ENCODE data around the gene ADIPOR2. TPM values are rescaled to one million over a fixed set of nuclear protein-coding genes. Genes with fewer than 3 reads are reported as not detected.

ADIPOR2 gene
- total and polyA plus RNA-seq, 2 of the 4 experiments (the other 2 are of a cell fraction) = 20.0 to 24.9 TPM

DNA sequence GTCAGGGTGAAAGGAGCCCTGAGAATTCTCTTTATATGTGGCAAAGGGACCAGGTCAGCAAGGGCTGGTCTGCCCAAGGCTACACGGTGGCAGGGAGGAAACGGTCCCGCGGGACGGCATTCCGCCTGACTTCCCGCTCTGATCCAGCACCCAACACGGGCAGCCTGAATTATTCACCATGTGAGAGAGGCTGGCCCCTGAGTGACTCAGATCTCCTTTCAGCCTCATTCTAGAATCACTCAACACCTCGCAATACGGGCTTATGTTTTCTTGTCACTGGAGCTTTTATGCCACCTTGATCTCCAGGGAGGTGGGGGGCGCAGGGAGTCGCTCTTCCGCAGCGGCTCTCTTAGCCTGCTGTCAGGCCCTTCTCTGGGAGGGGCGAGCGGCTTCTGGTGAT lies 138.0 kb downstream of the ADIPOR2 start:
- Histone ChIP-seq H4K5ac (ENCODE audit: low read depth, low read length) (no peak overlapping the region), H2BK20ac (ENCODE audit: low read depth, low read length) (no peak overlapping the region), H4K8ac (ENCODE audit: low read depth in 2 of 2, low read length in 2 of 2) (no peak overlapping the region), H2BK5ac (ENCODE audit: low read depth, low read length, poor library complexity, severe bottlenecking) (no peak overlapping the region), H2BK15ac (ENCODE audit: low read depth, low read length) (no peak overlapping the region), H3K4me3 (ENCODE audit: insufficient read depth, low read depth, low read length) (no peak overlapping the region), H4K20me1 (ENCODE audit: insufficient read depth, low read length) (no peaks in the 10 kb centered on the region; the same call in 1 of the 2 replicates), H3K4me1 (ENCODE audit: control insufficient read depth, insufficient read depth, low read length) (no peaks in the 10 kb centered on the region), H2AFZ (replicated peaks; ENCODE audit: low read length, poor library complexity) (no peak overlapping the region), H3K18ac (ENCODE audit: low read depth, low read length) (no peak overlapping the region), H3K4ac (ENCODE audit: low read depth, low read length) (no peak overlapping the region), H2BK120ac (ENCODE audit: low read depth, low read length) (no peak overlapping the region), H3K9ac (ENCODE audit: low read depth, low read length) (no peak overlapping the region), H3K79me1 (ENCODE audit: low read depth in 1 of 2, low read length in 2 of 2) (no peaks in the 10 kb centered on the region), H3K4me2 (ENCODE audit: low read depth, low read length) (no peak overlapping the region), H3K9me3 (ENCODE audit: control insufficient read depth, insufficient read depth, low read length) (no peaks in the 10 kb centered on the region), H3K23ac (ENCODE audit: low read depth, low read length) (no peak overlapping the region), H2AK5ac (ENCODE audit: low read depth, low read length) (no peak overlapping the region), H2AK9ac (replicated peaks; ENCODE audit: low read depth, low read length, poor library complexity) (no peak overlapping the region), H3K9me1 (ENCODE audit: insufficient read depth, low read length) (no peaks in the 10 kb centered on the region), H4K91ac (ENCODE audit: insufficient read depth, low read depth, low read length) (no peak overlapping the region), H3K14ac (replicated peaks; ENCODE audit: low read depth, low read length) (no peak overlapping the region), H3K56ac (ENCODE audit: extremely low read depth, insufficient read depth, low read length) (no peak overlapping the region), H3K27ac (ENCODE audit: insufficient read depth, low read length) (no peak overlapping the region), H3K36me3 (ENCODE audit: control insufficient read depth, insufficient read depth, low read length) (no peaks in the 10 kb centered on the region), H3K27me3 (ENCODE audit: control insufficient read depth, insufficient read depth, low read length) (peaks cover 65% of the 10 kb centered on the region)
- BruUV-seq (replicated peaks) = no TSS peak
- CTCF ChIA-PET = interaction anchor here (0.5 to 0.7 kb wide), 2 partner anchors 632 to 914 kb away, joined by 3 read pairs; no protein-coding TSS in a partner anchor
- intact Hi-C loops (cut with micrococcal nuclease) (no loop called here), in situ Hi-C loops (cut with MboI; ENCODE audit: low sequenced_read_pairs) (no loop called here), dilution Hi-C loops (cut with HindIII; ENCODE audit: low sequenced_read_pairs, unreplicated experiment) (no loop called here)
- ATAC-seq (ENCODE audit: low read depth) = no peak
- TF ChIP-seq SMC3 (IDR thresholded peaks at IDR 0.05; ENCODE audit: low read depth, low read length) (no peak), USF2 (IDR thresholded peaks at IDR 0.05; ENCODE audit: low read depth, low read length) (no peak), CEBPB (IDR thresholded peaks at IDR 0.05; ENCODE audit: low read depth, low read length) (no peak), NFE2L2 (IDR thresholded peaks at IDR 0.05; ENCODE audit: low read depth, low read length) (no peak), POLR2A (IDR thresholded peaks at IDR 0.05; ENCODE audit: low read depth, low read length) (no peak), RFX5 (IDR thresholded peaks at IDR 0.05; ENCODE audit: low read depth, low read length) (no peak), RCOR1 (IDR thresholded peaks at IDR 0.05; ENCODE audit: insufficient replicate concordance, low read length) (no peak), MAFK (IDR thresholded peaks at IDR 0.05; ENCODE audit: low read depth, low read length) (no peak), RAD21 (IDR thresholded peaks at IDR 0.05; ENCODE audit: low read length) (no peak), MAZ (IDR thresholded peaks at IDR 0.05; ENCODE audit: borderline replicate concordance, low read depth, low read length) (no peak), MXI1 (IDR thresholded peaks at IDR 0.05; ENCODE audit: borderline replicate concordance, low read depth, low read length) (no peak), CHD1 (IDR thresholded peaks at IDR 0.05; ENCODE audit: low read depth, low read length) (no peak), FOS (IDR thresholded peaks at IDR 0.05; ENCODE audit: low read depth, low read length) (no peak), BHLHE40 (IDR thresholded peaks at IDR 0.05; ENCODE audit: low read depth, low read length) (no peak)
- TF ChIP-seq, protein P1, sequence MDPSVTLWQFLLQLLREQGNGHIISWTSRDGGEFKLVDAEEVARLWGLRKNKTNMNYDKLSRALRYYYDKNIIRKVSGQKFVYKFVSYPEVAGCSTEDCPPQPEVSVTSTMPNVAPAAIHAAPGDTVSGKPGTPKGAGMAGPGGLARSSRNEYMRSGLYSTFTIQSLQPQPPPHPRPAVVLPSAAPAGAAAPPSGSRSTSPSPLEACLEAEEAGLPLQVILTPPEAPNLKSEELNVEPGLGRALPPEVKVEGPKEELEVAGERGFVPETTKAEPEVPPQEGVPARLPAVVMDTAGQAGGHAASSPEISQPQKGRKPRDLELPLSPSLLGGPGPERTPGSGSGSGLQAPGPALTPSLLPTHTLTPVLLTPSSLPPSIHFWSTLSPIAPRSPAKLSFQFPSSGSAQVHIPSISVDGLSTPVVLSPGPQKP (IDR thresholded peaks at IDR 0.05; ENCODE audit: borderline replicate concordance, low read depth, low read length) = no peak
- TF ChIP-seq, protein P2, sequence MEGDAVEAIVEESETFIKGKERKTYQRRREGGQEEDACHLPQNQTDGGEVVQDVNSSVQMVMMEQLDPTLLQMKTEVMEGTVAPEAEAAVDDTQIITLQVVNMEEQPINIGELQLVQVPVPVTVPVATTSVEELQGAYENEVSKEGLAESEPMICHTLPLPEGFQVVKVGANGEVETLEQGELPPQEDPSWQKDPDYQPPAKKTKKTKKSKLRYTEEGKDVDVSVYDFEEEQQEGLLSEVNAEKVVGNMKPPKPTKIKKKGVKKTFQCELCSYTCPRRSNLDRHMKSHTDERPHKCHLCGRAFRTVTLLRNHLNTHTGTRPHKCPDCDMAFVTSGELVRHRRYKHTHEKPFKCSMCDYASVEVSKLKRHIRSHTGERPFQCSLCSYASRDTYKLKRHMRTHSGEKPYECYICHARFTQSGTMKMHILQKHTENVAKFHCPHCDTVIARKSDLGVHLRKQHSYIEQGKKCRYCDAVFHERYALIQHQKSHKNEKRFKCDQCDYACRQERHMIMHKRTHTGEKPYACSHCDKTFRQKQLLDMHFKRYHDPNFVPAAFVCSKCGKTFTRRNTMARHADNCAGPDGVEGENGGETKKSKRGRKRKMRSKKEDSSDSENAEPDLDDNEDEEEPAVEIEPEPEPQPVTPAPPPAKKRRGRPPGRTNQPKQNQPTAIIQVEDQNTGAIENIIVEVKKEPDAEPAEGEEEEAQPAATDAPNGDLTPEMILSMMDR (conservative IDR thresholded peaks at IDR 0.05; ENCODE audit: low read depth, low read length) = no peak
- DNase-seq = no peak
- POLR2A ChIA-PET (ENCODE audit: unreplicated experiment) = no interaction called here
- WGBS, 2 experiments (ENCODE audit: extremely low coverage in 2 of 2, insufficient read length in 1 of 2) = 60% methylated on average over 1 of the region's 16 CpGs; no CpG with 5 or more reads in 1 of the 2 experiments
